GM15510 (cell line): ENCODE results near the gene NES.

Source experiments
- POLR2A ChIP-seq: IDR thresholded peaks from 3 replicates; pipeline ENCODE4 v1.6.1; 2011; ENCODE audit warnings: borderline replicate concordance; ENCODE audit not compliant: insufficient read length; ENCODE audit errors: extremely low read depth

NES gene

DNA sequence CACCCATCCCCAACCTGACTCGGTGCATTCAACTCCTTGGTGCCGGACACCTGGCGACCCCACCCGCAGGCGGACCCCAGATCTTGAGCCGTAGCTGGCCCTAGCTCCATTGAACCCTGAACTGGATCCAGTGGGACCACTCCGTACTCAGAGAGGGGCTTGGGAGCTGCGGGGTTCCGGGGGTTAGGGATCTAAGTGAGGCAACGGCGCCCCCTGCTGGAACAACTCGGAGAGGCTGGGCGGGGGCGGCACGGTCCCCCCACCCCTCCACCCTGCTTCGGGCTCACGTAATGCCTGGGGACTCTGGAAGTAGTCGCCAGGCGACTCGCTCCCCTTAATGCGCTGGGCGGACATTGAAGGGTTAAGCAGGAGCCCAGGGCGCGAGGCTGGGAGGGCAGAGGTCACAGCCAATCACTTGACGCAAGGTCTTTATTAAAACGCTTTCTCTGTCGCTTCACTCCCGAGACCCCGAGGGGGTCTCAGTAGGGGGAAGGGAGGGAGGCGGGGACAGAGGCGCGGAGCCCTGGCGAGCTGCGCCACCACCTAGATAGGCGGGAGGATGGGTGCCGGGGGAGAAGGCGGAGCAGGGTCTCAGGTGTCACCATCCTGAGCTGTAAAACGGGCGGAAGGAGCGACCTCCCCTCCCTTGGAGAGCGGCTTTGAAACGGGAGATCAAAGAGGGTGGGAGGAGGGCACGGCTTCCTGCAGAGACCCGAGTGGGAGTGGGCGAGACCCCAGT lies 28.9 kb upstream of the NES start:
- no peak for TF ChIP-seq POLR2A

DNA sequence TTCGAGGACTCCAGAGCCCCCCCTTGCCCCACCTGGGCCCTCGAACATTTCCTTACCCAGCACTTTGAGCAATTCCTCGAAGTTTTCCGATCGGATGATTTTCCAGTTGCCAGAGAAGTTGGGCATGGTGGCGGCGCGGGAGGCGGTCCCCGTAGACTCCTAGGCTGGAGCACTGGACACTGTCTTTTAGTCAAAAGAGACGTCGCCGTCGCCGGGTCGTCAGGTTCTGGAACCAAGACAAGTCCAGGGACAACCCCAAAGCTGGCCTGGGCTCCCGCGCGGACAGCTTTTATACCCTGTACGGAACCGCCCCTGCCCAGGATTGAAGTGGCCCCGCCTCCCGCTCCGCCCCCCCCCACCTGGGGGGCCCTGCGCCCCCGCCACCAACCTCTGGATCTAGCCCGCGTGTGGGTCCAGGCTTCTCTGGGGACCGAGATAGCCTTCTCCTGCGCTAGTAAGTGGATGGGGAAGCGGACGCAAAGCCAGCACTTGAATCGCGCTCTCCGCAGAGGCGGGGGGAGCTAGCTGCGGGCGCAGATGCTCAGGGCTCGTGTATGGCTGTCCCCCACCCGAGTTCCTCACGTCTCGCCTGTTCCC lies 28.2 kb upstream of the NES start, which contains the start of gene CRABP2:
Gene CRABP2 (minus strand): TSS at position 263 of the 597 bp plus-strand sequence. CDS start 137 bp downstream, at position 126.
- TF ChIP-seq POLR2A, result no peak

DNA sequence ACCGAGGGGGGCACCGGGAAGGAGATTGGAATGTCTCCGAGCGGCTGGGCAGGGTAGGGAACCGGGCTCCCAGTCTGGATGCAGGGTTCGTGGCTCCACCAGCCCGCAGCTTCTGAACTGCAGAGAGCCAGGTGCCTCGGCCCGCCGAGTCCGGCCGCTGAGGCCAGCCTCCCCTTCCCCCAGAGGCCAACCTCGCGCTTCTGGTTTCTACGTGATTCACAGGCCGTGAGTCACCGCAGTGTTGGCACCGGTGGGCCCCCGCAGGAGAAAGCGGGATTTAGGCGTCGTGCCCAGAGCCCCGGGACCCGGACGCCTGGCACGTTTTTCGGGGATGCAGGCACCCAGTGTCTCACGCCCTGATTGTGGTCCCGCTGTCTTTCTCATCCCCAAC lies 27.7 kb upstream of the NES start:
- no peak for TF ChIP-seq POLR2A

DNA sequence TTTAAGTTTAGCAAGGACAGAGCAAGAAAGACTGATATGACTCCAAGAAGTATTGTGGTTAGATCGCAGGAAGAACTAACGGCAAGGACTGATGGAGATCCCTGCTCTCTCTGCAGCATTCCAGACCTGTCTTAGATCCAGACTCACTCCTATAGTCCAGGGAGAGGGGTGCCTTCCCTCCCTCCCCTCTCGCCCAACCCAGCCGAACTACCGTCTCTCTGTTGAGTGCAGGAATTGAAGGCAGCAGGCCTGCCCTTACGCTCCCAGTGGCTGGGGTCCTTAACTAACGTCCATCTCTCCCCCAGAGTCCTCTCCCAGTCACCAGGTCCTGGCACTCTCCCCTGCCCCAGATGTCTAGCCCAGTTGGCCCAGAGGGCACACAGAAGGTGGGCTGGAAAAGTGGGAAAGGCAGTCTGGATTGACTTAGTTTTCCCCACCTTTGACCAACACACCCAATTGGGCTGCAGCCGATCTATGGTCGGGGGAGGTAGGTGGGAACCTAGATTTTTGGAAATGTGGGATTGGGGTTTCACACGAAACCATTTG lies 27.0 kb upstream of the NES start:
- no peak for TF ChIP-seq POLR2A

DNA sequence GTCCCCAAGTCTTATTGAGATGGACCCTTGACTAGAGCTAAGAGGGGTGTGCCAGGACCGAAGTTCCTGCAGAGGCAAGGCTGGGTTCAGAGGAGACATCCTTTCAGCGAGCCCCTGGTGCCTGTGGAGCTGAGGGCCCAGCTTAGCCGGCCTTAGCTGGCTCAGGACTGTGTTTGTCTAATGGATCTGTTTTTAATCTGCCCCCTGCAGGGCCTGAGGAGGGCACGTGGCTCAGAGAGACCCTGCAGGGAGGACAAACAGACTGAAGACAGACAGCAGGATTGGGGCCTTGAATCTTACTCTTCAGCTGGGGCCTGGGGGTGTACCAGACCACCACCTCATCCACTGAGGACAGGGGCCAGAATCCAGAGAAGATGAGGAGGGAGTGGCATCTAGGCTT lies 26.5 kb upstream of the NES start:
- TF ChIP-seq POLR2A, result no peak

DNA sequence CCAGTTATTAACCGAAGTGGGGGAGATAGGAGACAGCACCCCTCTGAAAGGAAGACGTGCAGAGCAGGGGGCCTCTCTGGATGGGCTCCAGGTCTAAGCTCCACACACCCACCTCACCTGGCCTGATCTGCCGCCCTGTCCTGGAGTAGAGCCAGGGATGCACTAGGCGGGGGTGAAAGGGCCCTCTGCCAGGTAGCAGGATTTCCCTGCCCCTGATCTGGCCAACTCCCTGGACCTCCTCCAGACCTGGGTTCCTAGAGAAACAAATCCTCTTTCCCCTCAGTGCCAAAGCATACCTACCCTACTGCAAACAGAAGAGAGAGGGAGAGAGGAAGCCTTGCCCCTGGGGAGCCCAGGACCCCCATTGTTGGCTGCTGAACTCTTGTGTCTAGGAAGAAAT lies 26.1 kb upstream of the NES start:
- no peak for TF ChIP-seq POLR2A

DNA sequence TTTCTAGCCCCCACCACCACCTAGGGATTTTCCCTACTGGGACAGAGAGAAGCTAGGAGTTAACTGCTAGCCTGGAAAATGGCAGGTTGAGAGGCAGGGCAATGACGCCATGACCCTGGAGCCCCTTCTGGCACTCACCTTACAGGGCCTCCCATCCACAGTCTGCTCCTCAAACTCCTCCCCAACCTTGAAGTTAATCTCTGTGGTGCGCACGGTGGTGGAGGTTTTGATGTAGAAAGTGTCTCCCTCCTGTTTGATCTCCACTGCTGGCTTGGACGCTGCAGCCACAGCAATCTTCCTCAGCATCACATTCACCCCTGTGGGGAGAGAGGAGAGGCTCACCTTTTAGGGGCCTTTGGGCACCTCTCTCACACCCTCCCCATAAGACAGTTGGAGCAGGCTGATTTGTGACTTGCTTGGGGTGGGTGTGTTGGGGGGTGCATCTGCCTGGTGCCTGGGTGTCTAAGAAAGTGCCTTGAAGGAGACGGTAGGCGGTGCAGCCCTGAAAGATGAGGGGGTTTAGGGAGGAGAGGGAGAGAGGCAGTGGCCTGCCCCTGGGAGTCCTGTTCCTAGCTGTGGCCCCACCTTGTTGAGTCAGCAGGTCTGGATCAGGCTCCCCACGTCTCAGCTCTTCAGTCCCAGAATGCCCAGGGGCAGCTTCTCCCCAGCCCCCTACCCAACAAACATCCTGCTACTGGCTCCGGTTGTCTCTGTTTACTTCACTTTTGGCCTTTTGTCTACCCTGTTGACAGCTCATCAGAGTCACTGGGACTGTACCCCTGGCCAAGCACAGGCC lies 23.7 kb upstream of the NES start:
- TF ChIP-seq POLR2A, result no peak

DNA sequence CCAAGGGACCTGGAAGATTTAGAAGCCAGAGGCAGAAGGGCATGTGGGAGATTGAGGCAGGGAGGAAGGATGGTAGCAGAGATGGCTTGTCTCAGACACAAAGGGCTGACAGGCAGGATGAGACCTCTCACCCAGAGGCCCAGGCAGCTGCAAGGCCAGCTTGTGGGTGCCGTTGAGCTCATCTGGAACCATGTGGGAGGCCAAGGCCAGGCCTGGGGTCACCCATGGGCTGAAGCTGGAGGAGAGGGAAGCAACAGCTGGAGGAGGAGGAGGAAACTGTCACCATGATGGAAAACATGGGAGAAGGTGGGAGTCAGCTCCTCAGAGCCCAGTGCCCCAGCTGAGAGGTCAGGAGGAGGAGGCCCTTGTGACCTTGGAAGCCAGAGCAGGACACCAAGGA lies 21.8 kb upstream of the NES start:
- no peak for TF ChIP-seq POLR2A

DNA sequence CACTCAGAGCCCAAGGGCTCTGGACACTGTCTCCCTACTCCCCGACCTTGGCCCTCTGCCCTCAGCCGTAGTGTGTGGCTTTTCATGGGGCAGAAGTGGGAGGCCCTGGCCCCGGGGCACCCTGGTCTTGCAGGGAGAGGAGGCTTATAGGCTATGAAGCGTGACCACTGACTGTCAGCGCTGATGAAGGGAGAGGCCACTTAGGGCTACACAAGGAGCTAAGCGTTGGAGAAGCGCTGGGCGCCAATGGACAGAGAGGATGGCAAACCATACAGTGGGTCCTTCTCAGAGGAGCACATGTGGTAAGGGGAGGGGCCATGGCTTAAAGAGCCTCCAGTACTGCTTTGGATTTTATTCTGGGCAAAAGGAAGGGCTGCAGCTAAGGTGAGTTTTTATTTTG lies 20.3 kb upstream of the NES start:
- no peak for TF ChIP-seq POLR2A

DNA sequence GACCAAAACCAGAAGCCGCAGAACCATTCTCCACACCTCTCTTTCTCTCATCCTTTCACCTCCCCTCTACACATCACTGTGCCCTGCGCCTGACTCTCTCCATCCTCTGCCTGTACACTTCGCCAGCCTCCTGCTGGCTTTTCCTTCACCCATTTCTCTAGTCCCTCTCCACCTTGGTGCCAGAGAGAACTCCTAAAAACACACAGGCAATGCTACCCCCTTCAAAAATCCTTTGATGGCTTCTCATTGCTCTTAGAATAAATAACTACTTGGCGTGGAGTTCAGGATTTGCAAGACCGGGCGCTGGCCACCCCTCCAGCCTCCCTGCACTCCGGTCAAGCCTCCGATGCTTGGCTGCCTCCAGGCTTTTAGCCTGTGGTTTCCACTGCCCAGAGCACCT lies 19.5 kb upstream of the NES start:
- TF ChIP-seq POLR2A, result no peak

DNA sequence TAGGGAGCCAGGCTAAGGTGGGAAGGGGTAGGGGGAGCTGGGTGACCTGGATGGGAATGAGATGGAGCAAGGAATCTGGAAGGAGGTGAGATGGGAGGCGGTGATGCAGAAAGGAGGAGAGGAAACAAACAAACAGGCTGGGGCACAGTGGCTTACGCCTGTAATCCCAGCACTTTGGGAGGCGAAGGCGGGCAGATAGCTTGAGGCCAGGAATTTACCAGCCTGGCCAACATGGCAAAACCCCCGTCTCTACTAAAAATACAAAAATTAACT lies 17.4 kb upstream of the NES start:
- no peak for TF ChIP-seq POLR2A

DNA sequence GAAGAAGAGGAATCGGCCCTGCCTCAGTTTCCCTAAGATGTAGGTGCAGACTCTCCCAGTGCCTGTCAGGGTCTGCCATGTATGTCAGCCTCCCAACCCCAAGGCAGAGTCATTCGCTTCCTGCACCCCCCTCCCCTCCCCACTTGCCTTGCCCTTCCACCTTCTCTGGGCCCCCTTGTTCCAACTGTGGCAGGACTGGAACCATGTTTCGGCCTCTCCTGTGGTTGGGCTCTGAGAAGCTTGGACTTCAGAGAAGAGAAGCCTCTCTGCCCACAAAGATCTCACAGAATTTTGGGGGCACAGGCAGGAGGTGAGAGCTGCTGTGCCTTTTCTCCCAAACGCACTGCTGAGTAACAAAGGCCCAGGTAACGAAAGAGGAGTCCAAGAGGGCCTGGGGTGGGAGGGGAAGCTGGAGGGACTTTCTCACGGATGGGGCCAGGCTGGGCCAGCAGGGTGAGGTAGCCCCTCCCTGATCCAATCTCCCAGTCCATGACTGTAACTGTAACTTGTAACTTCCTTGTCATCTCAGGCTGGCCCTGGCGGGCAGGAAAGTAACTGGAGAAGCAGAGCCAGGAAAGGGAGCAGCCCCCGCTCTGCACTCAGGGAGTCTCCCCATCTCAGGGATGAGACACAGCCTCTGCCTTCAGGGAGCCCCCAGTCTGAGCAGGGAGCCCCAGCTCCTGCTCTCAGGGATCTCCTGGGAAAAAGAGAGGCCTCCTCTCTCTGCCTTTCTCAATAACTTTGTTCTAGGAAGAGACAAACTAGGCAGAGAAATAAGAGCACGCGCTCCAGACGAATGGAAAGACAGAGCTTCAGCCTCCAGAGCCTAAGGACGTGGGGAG lies 16.9 kb upstream of the NES start:
- no peak for TF ChIP-seq POLR2A

DNA sequence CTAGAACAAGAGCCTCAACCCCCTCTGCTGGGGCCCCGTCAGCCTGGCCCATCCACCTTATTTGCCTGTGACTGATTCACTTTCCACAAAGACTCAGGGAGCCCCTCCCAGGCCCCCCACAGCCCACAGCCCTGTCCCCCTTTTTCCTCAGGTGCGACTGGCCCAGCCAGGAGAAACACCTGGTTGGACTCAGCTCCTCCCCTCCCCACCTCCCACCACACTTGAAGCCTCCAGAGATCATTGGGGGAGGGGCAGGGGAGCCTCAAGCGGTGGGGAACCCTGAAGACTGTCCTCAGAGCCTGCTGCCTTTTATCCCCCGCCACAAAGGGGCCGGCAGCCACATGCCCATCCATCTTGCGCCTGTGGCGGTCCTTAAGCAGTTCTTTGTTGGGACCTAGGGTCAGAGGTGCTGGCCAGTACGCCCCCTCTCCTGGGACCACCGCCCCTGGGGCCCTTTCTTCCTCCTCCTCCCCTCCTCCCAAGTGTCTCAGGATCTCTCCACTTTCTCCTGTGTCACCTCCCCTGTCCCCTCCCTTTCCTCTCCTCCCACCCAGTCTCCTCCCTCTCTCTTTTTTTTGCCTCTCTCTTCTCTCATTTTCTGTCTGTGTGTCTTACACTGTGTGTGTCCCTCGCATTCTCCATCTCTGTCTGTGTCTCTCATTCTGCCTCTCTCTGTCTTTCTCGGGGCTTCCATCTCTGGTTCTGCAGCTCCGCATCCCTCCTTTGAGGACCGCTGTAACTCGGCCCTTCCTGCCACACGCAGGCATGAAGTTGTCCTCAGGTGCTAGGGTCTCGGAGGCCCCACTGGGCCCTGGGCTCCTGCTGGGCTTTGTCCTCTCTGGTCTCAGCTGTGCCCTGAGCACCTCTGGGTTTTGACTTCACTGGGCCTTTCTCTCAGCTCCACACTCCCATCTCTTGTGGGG lies 16.0 kb upstream of the NES start:
- no peak for TF ChIP-seq POLR2A

DNA sequence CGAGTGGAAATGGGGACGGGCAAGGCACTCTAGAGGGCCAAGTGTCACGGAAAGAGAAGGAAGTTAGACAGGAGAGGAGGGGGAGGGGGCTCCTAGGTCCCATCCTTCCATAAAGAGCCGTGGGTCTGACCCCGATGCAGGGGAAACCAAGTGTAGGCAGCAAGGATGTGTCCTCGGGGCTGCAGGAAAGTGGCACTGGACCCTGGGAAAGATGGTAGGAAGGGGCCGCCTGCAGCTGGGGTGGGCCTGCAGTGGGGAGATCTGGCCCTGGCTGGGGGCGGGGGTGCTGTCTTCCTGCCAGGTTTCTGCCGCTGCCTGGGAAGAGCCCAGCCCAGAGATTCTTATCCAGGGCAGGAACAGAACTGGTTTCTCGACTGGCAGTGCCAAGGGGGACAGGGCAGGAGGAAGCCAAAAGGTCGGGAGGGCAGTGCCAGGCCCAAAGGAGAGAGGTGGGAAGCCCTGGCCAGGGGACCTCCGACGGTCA lies 15.3 kb upstream of the NES start:
- no peak for TF ChIP-seq POLR2A

DNA sequence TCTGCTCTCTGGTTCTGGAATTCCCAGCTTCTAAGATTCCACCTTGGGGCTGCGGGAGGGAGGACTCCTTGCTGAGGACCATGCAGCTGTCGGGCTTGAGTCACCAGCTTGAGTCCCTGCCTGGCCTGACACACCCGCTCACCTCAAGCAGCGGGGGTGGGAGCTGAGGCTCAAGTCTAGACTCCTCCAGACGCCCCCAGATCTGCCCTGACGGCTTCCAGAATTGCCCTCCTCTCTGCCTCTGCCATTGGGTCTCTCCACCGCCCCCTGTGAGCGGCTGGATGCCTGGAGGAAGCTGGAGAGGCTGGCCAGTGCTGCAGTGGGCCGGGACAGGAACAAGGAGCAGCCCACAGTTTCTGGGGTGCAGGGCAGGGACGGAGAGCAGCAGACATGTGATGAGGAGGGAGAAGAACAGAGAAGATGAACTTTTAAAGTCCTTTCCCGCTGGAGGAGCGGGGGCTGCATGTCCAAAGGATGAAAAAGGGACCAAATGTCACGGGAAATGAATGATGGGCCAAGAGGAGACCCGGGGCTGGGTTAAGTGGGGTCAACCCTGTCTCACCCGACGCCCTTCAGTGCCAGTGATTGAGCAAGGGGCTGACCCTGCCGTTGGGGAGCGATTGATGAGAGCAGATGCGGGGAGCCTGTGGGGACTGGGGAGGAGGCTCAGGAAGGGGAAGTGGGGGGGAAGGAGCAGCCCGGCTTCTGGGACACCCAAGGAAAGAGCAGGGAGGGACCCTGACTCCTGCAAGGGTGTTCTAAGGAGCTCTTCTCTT lies 14.6 kb upstream of the NES start:
- TF ChIP-seq POLR2A, result no peak
